A549 (cell line): ENCODE results near the gene TRIM74. TPM values are rescaled to one million over a fixed set of nuclear protein-coding genes. Genes with fewer than 3 reads are reported as not detected.

Source experiments
- polyA plus RNA-seq, 4 experiments: library from polyadenylated mRNA; depleted of rRNA in 3 of 4; stranded (reverse); fragments of >200 nt; fragmentation: RNase III in 1 of 4; extraction: RNeasy Plus Mini Kit Qiagen cat#74134 plus additional on column Dnase treatment in 1 of 4; gene quantifications; 2 replicates in 3 of 4; 3 replicates in 1 of 4; pipeline ENCODE4 v1.2.3, GENCODE V29; 2011 to 2017
- small RNA-seq, 6 experiments: library from RNA; depleted of rRNA; stranded (forward); fragments of <200 nt; gene quantifications; one replicate each; pipeline ENCODE3, GENCODE V24; 2012

TRIM74 gene
- polyA plus RNA-seq, 2 of the 4 experiments (the other 2 are of a cell fraction): 0.76 TPM; not detected in 1

Small RNA genes lying within 50 kb of the gene (small RNA-seq; reads per million reads assigned to genes)
- gene RF00019: 0 reads per million in 6 experiments

Other genes starting within 250 kb of the TRIM74 start
- gene TYW1B, start 141.3 kb downstream of the TRIM74 start, polyA plus RNA-seq (2011; rRNA removed): 4.5 and 4.6 TPM in 2 replicates
- 2.5 to 2.8 TPM (median 2.7 TPM) in 3 replicates for gene TYW1B, start 141.3 kb downstream of the TRIM74 start, polyA plus RNA-seq (2017; fragmentation: RNase III; extraction: RNeasy Plus Mini Kit Qiagen cat#74134 plus additional on column Dnase treatment)
- 5.9 and 9.1 TPM in 2 replicates for gene POM121, start 44.4 kb downstream of the TRIM74 start, polyA plus RNA-seq (2011; rRNA removed)
- gene POM121, start 44.4 kb downstream of the TRIM74 start, polyA plus RNA-seq (2017; fragmentation: RNase III; extraction: RNeasy Plus Mini Kit Qiagen cat#74134 plus additional on column Dnase treatment): 23.0 to 23.2 TPM (median 23.2 TPM) in 3 replicates
- gene SPDYE8, start 60.3 kb upstream of the TRIM74 start, polyA plus RNA-seq (2011; rRNA removed): not detected in 2 replicates
- not detected in 3 replicates for gene SPDYE8, start 60.3 kb upstream of the TRIM74 start, polyA plus RNA-seq (2017; fragmentation: RNase III; extraction: RNeasy Plus Mini Kit Qiagen cat#74134 plus additional on column Dnase treatment)
- not detected in 2 replicates for gene SPDYE11, start 88.4 kb upstream of the TRIM74 start, polyA plus RNA-seq (2011; rRNA removed)
- gene SPDYE11, start 88.4 kb upstream of the TRIM74 start, polyA plus RNA-seq (2017; fragmentation: RNase III; extraction: RNeasy Plus Mini Kit Qiagen cat#74134 plus additional on column Dnase treatment): not detected in 3 replicates
- gene SPDYE9, start 116.6 kb upstream of the TRIM74 start, polyA plus RNA-seq (2011; rRNA removed): not detected in 2 replicates
- gene SPDYE9, start 116.6 kb upstream of the TRIM74 start, polyA plus RNA-seq (2017; fragmentation: RNase III; extraction: RNeasy Plus Mini Kit Qiagen cat#74134 plus additional on column Dnase treatment): not detected in 3 replicates